K562 (cell line): ENCODE data around the gene ZNF33A. TPM values are rescaled to one million over a fixed set of nuclear protein-coding genes. Genes with fewer than 3 reads are reported as not detected.

Source experiments
- ATAC-seq: fragments of 200-7000 bp; cut with Tn5 transposase; 3 replicates; pipeline ENCODE4 v1.9.1; 2020; ENCODE audit warnings: moderate library complexity
- BruUV-seq: library from RNA; stranded (reverse); fragments of 400-500 nt; replicated peaks from 2 replicates; lab custom pipeline; 2021; lab: Mats Ljungman, UMichigan
- CTCF ChIA-PET: fragments of 300-600 bp; formaldehyde crosslinking; extraction: SDS; loops from one replicate; lab custom pipeline; 2021; ENCODE audit warnings: low intra/inter-chr PET ratio; lab: Yijun Ruan, JAX
- POLR2A ChIA-PET: fragments of 300-600, 350-650 bp; sonication (Branson Sonifier 250); formaldehyde crosslinking; extraction: SDS; loops from one replicate; lab custom pipeline; 2021; ENCODE audit warnings: antibody characterized with exemption, inconsistent platforms; lab: Yijun Ruan, JAX
- DNase-seq, 4 experiments: peaks; one replicate each; pipeline versions ENCODE4 v3.0.0 to v3.0.0-alpha.2; 2011 to 2018; ENCODE audit warnings: low spot score in 3 of 4, mixed read lengths in 3 of 4; ENCODE audit errors: extremely low read depth in 1 of 4
- FAIRE-seq: peaks from 2 replicates; lab custom pipeline; 2011; peaks lifted over from hg19 to GRCh38; lab: Jason Lieb, UNC
- H2AFZ ChIP-seq: 2 replicates; pipeline ENCODE4 v1.6.0; 2011; ENCODE audit warnings: low read depth, low read length, control low read depth, inconsistent platforms
- H3K27ac ChIP-seq: fragments of 200-600 bp; 3 replicates; pipeline ENCODE4 v1.8.0; 2011; ENCODE audit warnings: low read depth, mild to moderate bottlenecking, control low read depth, inconsistent platforms, low read length, moderate library complexity, mixed read lengths; ENCODE audit errors: extremely low read depth
- H3K27me3 ChIP-seq, 2 experiments: fragments of 300-600 bp in 1 of 2; 2 replicates in 1 of 2; 3 replicates in 1 of 2; pipeline versions ENCODE4 v1.6.0 to v1.8.0; 2011; ENCODE audit warnings: inconsistent platforms in 2 of 2, low read length in 2 of 2, mild to moderate bottlenecking in 1 of 2, mixed read lengths in 1 of 2, moderate library complexity in 1 of 2; ENCODE audit not compliant: control insufficient read depth in 2 of 2, insufficient read depth in 2 of 2
- H3K36me3 ChIP-seq: fragments of 300-600 bp; 3 replicates; pipeline ENCODE4 v1.8.0; 2011; ENCODE audit warnings: mild to moderate bottlenecking, low read length, inconsistent platforms; ENCODE audit not compliant: control insufficient read depth, insufficient read depth
- H3K4me1 ChIP-seq, 2 experiments: fragments of 200-600 bp in 1 of 2; replicated peaks in 1 of 2; 2 replicates in 1 of 2; 3 replicates in 1 of 2; pipeline versions ENCODE4 v1.5.1 to v1.8.0; 2011; ENCODE audit warnings: inconsistent platforms in 2 of 2, low read length in 2 of 2, mild to moderate bottlenecking in 1 of 2, mixed read lengths in 1 of 2, moderate library complexity in 1 of 2; ENCODE audit not compliant: control insufficient read depth in 2 of 2, insufficient read depth in 2 of 2
- H3K4me2 ChIP-seq: 2 replicates; pipeline ENCODE4 v1.6.1; 2011; ENCODE audit warnings: low read length, control low read depth, inconsistent platforms, mixed read lengths; ENCODE audit not compliant: insufficient read depth
- H3K4me3 ChIP-seq: fragments of 200-600 bp; sonication (generic), shearing (Covaris generic); 2 replicates; pipeline ENCODE4 v1.5.1; 2016; ENCODE audit warnings: control low read depth, inconsistent platforms
- H3K79me2 ChIP-seq: fragments of 200-600 bp; 3 replicates; pipeline ENCODE4 v1.8.0; 2011; ENCODE audit warnings: low read length, inconsistent platforms; ENCODE audit not compliant: control insufficient read depth, insufficient read depth
- H3K9ac ChIP-seq, 2 experiments: 2 replicates each; pipeline versions ENCODE4 v1.6.0 to v1.6.1; 2011; ENCODE audit warnings: low read depth in 2 of 2, low read length in 2 of 2, control low read depth in 1 of 2, inconsistent platforms in 1 of 2, mild to moderate bottlenecking in 1 of 2, mixed read lengths in 1 of 2; ENCODE audit not compliant: insufficient read depth in 1 of 2
- H3K9me1 ChIP-seq: one replicate; pipeline ENCODE4 v1.6.0; 2011; ENCODE audit warnings: inconsistent platforms, mild to moderate bottlenecking, low read length, moderate library complexity; ENCODE audit not compliant: control insufficient read depth, insufficient read depth
- H3K9me3 ChIP-seq: replicated peaks from 2 replicates; pipeline ENCODE4 v1.5.1; 2011; ENCODE audit warnings: low read depth, low read length, inconsistent platforms; ENCODE audit not compliant: control insufficient read depth, insufficient read depth
- H4K20me1 ChIP-seq: replicated peaks from 2 replicates; pipeline ENCODE4 v1.6.1; 2011; ENCODE audit warnings: low read length, inconsistent platforms, mixed read lengths; ENCODE audit not compliant: control insufficient read depth, insufficient read depth
- ATF3 ChIP-seq, 2 experiments: fragments of 450-650 bp in 1 of 2; sonication (generic) in 1 of 2; formaldehyde crosslinking in 1 of 2; IDR thresholded peaks in 1 of 2; conservative IDR thresholded peaks in 1 of 2; 2 replicates each; pipeline versions ENCODE4 v1.6.1 to v1.8.1; 2016 to 2023; ENCODE audit warnings: mild to moderate bottlenecking in 2 of 2, moderate library complexity in 2 of 2, inconsistent platforms in 1 of 2, missing genetic modification reagents in 1 of 2
- ETV1 ChIP-seq: fragments of 450-650 bp; conservative IDR thresholded peaks from 2 replicates; pipeline ENCODE4 v1.6.1; 2016; ENCODE audit warnings: missing genetic modification characterization, control low read depth, low read depth, missing compliant biosample characterization
- EWSR1 ChIP-seq: fragments of 450-650 bp; IDR thresholded peaks from 2 replicates; pipeline ENCODE4 v1.6.1; 2018; ENCODE audit warnings: borderline replicate concordance, mild to moderate bottlenecking, low read depth, moderate library complexity; ENCODE audit not compliant: partially characterized antibody
- NFYB ChIP-seq: IDR thresholded peaks from 2 replicates; pipeline ENCODE4 v1.6.1; 2011; ENCODE audit warnings: mild to moderate bottlenecking, moderate library complexity; ENCODE audit not compliant: insufficient read length; ENCODE audit errors: extremely low read depth
- RBM17 ChIP-seq: fragments of 200-400 bp; formaldehyde crosslinking; IDR thresholded peaks from 2 replicates; pipeline ENCODE4 v1.6.1; 2017; ENCODE audit warnings: low read depth, mild to moderate bottlenecking, low read length, borderline replicate concordance
- ZBTB40 ChIP-seq, 2 experiments: fragments of 450-650 bp in 1 of 2; sonication (generic) in 1 of 2; formaldehyde crosslinking in 1 of 2; IDR thresholded peaks; 2 replicates each; pipeline versions ENCODE4 v1.7.1 to v1.9.0; 2016 to 2022; ENCODE audit warnings: inconsistent platforms in 1 of 2, mild to moderate bottlenecking in 1 of 2, missing genetic modification reagents in 1 of 2
- ZBTB43 ChIP-seq: sonication (generic); formaldehyde crosslinking; IDR thresholded peaks from 2 replicates; pipeline ENCODE4 v1.8.0; 2023; ENCODE audit warnings: mild to moderate bottlenecking, missing genetic modification reagents
- ZNF436 ChIP-seq: fragments of 250-450, 450-650 bp; sonication (Bioruptor Pico); formaldehyde crosslinking; IDR thresholded peaks from 2 replicates; pipeline ENCODE4 v1.7.0; 2020; ENCODE audit warnings: mild to moderate bottlenecking
- ZNF699 ChIP-seq: fragments of 250-450 bp; sonication (Bioruptor Pico); IDR thresholded peaks from 2 replicates; pipeline ENCODE4 v1.8.0; 2021; ENCODE audit warnings: mild to moderate bottlenecking, moderate library complexity; ENCODE audit not compliant: insufficient replicate concordance
- WGBS: fragments of 100-300 bp; shearing (Covaris generic); methylation state at CpG from one replicate; pipeline ENCODE4 v1.1.6; 2016; ENCODE audit warnings: low coverage, mixed read lengths; ENCODE audit not compliant: insufficient coverage; ENCODE audit errors: missing lambda C conversion rate; 5-methylcytosine and 5-hydroxymethylcytosine counted together
- in situ Hi-C: fragments of 300-500 bp; cut with MboI; formaldehyde crosslinking; loops from 4 replicates; pipeline ENCODE4 v1.15.0; 2018; ENCODE audit warnings: inconsistent platforms, mixed read lengths
- intact Hi-C: fragments of 100-400 bp; cut with micrococcal nuclease; formaldehyde crosslinking; loops from 2 replicates; pipeline ENCODE4 v1.14.2; 2022
- polyA plus RNA-seq, 8 experiments: library from polyadenylated mRNA; depleted of rRNA in 4 of 8; stranded (reverse) in 5 of 8; unstranded in 3 of 8; fragments of >200 nt; fragmentation: Nextera tagmentation in 2 of 8; fragmentation: Illumina TruSeq in 1 of 8; extraction: Ambion mirVana in 2 of 8; extraction: Trizol in 1 of 8; gene quantifications; 2 replicates each; pipeline versions ENCODE4 v1.2.1 to v1.2.3, GENCODE V29; 2011 to 2014; ENCODE audit warnings: inconsistent platforms in 1 of 8, missing spikeins in 1 of 8
- total RNA-seq, 7 experiments: library from RNA; depleted of rRNA in 6 of 7; stranded (reverse); fragments of >200 nt in 6 of 7; fragmentation: Illumina TruSeq in 2 of 7; extraction: Trizol in 2 of 7; gene quantifications; 2 replicates each; pipeline versions ENCODE4 v1.2.1 to v1.2.3, GENCODE V29; 2011 to 2021; ENCODE audit warnings: low replicate concordance in 1 of 7

ZNF33A gene
- total and polyA plus RNA-seq, 9 of the 15 experiments (the other 6 are each of a cell fraction or from before 2014, with no cell fraction given), result 8.1 to 27.5 (median 16.4) TPM

GRCh38 chr10:38050212-38050611, 39.7 kb downstream of the ZNF33A start:
- Histone ChIP-seq H3K9me1 (no peaks in the 10 kb centered on the region), H3K4me2 (no peak overlapping the region), H3K9ac (no peak overlapping the region), H3K36me3 (peaks cover 17% of the 10 kb centered on the region), H3K4me3 (no peak overlapping the region), H3K4me1 (no peaks in the 10 kb centered on the region), H3K27ac (no peak overlapping the region), H3K27me3 (no peaks in the 10 kb centered on the region), H3K9me3 (peaks cover 8% of the 10 kb centered on the region), H3K79me2 (no peaks in the 10 kb centered on the region), H4K20me1 (no peaks in the 10 kb centered on the region), H2AFZ (no peak overlapping the region)
- WGBS, result 90% methylated on average over 1 of the region's 1 CpG
- intact Hi-C loops (no loop called here), in situ Hi-C loops (no loop called here)
- FAIRE-seq, result no peak
- DNase-seq, result no peak
- CTCF ChIA-PET, result no interaction called here
- no TSS peak for BruUV-seq
- POLR2A ChIA-PET, result no interaction called here
- ATAC-seq, result no peak
- TF ChIP-seq EWSR1, result no peak
- no peak for TF ChIP-seq NFYB
- TF ChIP-seq ZBTB43 (CRISPR knock-in tag), result no peak
- no peak for TF ChIP-seq ZNF699 (CRISPR knock-in tag)
- TF ChIP-seq ATF3 (IDR thresholded peaks at IDR 0.05), result no peak
- no peak for TF ChIP-seq ATF3 (CRISPR knock-in tag; conservative IDR thresholded peaks at IDR 0.05)
- TF ChIP-seq ZNF436 (CRISPR knock-in tag), result no peak
- no peak for TF ChIP-seq ETV1 (tag)
- no peak for TF ChIP-seq ZBTB40 (IDR thresholded peaks at IDR 0.05)
- no peak for TF ChIP-seq ZBTB40 (CRISPR knock-in tag; IDR thresholded peaks at IDR 0.05)
- no peak for TF ChIP-seq RBM17
